UCSD-AML1 (cell line): ENCODE measurements around the gene ATP5IF1.
A peak's percentile ranks its signal among the peaks of the same experiment; 100 is the strongest.

Experiments used
- DNase-seq: peaks from one replicate; lab custom pipeline; 2025; ENCODE audit not compliant: unreplicated experiment; lab: John Stamatoyannopoulos, UW

ATP5IF1 gene

GRCh38 chr1:28264897-28265296, 29.0 kb downstream of the ATP5IF1 start:
- no peak for DNase-seq

- no peak for DNase-seq
These were observed 29.7 kb downstream of the ATP5IF1 start for GRCh38 chr1:28265577-28265976.

- no peak for DNase-seq
These were observed 31.0 kb downstream of the ATP5IF1 start for GRCh38 chr1:28266920-28267322.

- DNase-seq: no peak
These were observed 31.7 kb downstream of the ATP5IF1 start for GRCh38 chr1:28267633-28268032.

GRCh38 chr1:28269529-28269928, 33.6 kb downstream of the ATP5IF1 start:
- no peak for DNase-seq

GRCh38 chr1:28272215-28272852, 36.4 kb downstream of the ATP5IF1 start:
- DNase-seq: no peak

GRCh38 chr1:28273216-28273860, 37.4 kb downstream of the ATP5IF1 start:
- DNase-seq: no peak

GRCh38 chr1:28278763-28279162, 42.8 kb downstream of the ATP5IF1 start:
- no peak for DNase-seq

- no peak for DNase-seq
These were observed 43.8 kb downstream of the ATP5IF1 start for GRCh38 chr1:28279721-28280120.

- no peak for DNase-seq
These were observed 44.6 kb downstream of the ATP5IF1 start for GRCh38 chr1:28280501-28280900.

- no peak for DNase-seq
These were observed 45.1 kb downstream of the ATP5IF1 start for GRCh38 chr1:28280977-28281381.

- no peak for DNase-seq
These were observed 45.9 kb downstream of the ATP5IF1 start for GRCh38 chr1:28281608-28282425.

- DNase-seq: peak; percentile 28
These were observed 46.8 kb downstream of the ATP5IF1 start for GRCh38 chr1:28282426-28283407.

GRCh38 chr1:28286111-28286510, 50.2 kb downstream of the ATP5IF1 start:
- no peak for DNase-seq
